HG02981 (cell line): ENCODE results near the gene RASGRF1.
"Not testable (repeated sequence)": the region's sequence is repeated elsewhere in the genome, so short reads cannot be mapped to it uniquely, and the experiment has no call there.

Experiments used
- ATAC-seq: cut with Tn5 transposase; IDR thresholded peaks from one replicate; pipeline ENCODE4 v1.9.1; 2021; ENCODE audit warnings: mild to moderate bottlenecking, moderate library complexity; ENCODE audit not compliant: unreplicated experiment

RASGRF1 gene

DNA sequence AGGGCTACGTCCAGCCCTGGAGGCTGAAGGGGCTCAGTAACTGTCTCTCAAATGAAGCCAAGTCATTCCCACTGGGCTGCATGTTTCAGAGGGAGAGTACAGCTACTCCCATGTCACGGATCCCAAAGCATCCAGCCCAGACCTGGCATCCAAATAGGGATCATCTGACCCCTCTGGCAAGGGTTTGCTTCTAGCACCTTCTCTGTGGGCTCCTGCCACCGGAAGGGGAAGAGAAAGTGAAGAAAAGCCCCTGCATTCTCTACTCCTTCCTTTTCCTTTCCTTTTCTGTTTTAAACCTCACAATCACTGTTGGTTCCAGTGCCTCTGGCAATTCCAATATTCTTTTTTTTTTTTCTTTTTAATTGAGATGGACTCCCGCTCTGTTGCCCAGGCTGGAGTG is 81.2 kb downstream of the RASGRF1 start:
- ATAC-seq: no peak

DNA sequence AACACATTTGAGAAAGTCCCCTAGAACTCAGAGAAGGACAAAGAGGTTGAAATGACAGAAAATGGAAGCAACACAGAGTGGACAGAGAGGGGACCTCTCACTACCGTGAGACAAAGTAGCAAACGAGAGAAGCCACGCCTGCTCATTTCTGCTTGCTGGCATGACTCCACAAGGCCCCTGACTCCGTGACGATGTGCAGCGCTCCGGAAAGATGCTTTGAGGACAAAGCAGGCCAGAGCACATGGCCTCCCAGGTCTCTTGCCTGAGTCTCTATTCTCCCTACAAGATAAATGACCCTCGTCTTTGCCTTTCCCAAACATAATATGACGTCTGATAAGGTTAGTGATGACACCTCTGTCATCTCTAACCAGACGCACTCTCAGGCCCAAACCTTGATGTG is 81.9 kb downstream of the RASGRF1 start:
- no peak for ATAC-seq

DNA sequence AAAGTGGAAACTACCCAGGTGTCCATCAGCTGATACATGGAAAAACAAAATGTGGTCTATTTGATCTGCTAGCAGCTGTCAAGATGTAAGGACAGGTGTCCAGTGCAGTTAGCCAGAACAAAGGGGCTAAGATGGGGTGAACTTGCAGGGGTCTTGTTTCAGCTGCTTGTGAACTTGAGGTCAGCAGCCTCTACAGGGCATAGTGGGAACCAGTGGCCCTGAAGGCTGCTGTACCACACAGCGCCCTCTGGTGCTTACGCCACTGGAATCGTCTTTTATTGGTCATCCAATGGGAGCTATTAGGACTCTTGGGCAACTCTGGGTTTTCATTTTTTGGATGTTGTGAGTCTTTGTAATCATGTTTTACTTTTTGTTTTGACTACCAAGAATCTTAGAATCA is 83.5 kb downstream of the RASGRF1 start:
- ATAC-seq: no peak

DNA sequence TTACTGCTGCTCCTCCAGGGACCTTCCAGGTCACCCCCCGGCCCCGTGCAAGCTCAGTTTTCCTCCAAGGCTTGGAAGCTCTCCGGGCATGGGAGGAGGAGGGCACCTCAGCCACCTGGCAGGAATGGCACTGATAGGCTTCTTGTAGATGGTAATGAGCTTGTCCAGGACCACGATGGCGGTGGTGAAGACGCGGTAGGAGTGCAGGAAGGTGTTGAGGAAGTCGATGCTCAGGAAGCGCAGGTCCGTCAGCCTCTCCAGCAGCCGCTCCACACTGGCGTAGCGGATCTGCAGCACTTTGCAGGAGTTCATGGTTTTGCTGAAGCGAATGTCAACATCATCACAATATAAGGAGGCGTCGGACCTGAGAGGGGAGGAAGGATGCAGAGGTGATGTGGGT is 84.5 kb downstream of the RASGRF1 start:
- no peak for ATAC-seq

DNA sequence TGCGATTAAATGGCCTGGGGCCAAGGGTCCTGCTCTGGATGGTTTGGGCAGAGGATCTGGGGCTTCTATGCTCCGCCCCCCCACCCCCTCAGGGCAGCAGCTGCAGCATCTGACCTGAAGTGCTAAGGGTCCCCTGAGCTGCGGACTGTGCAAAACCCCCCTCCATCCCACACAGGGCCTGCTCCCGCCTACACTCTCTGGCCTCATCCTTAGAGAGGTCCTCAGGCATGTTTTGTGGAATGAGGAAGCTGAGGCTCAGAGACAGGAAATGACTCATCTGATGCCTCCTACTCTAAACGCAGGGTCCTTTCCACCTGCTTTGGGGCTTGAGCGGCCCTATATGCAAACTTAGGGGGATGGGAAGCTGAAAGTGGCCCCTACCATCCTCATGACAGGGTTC is 86.2 kb downstream of the RASGRF1 start:
- ATAC-seq: peak; percentile 83

DNA sequence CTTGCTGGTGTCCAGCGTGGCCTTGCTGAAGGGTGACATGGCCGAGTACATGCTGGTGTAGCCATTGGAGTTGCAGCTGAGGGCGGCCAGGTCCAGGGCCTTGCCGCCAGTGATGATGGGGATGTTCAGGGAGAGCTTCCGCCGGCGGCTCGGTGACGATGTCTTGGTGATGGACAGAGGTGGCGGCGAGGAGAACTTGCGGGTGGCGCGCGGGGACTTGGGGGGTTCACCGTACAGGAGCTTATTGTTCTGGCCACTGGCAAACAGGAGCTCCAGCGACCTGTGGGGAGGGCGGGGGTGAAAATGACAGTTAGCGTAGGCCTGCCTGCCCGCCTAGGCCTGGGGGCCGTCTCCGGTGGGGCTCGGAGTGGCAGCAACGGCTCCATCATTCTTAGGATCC is 86.7 kb downstream of the RASGRF1 start:
- ATAC-seq: no peak

DNA sequence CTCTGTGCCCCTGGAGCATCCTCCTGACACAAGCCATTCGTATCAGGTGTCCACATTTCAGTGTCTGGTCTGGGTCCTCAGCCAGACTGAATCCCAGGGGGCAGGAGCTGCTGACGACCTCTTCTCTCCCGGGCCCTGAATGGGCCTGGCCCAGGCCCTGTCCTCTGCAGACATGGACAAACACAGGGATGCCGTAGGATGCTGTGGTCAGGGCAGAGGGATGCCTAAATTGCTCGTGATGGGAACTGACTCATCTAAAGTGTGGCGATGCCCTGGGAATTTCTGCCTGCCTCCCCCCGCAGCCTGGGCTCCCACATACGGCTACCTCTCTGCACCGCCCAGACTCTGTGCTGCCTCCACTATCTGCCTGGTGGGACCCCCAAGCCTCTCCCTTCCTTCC is 87.3 kb downstream of the RASGRF1 start:
- ATAC-seq: no peak

DNA sequence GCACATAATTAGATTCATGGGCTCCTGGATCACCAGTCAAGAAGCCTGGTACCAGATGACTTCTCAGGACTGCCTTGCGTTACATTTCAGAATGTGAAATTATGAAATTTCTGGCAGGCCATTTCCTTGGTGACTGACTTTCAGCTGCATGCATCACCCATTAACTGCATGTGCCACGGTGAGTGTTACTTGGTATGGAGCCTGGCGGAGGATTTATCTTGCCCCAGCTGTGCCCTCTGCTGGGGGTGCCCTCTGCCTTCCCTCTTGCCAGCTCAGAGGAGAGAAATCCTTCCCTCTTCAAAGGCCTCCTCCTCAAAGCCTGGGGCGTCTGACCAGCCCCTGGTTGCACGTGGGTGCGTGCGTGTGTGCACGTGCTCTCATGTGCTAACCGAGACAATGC is 88.0 kb downstream of the RASGRF1 start:
- ATAC-seq: no peak

DNA sequence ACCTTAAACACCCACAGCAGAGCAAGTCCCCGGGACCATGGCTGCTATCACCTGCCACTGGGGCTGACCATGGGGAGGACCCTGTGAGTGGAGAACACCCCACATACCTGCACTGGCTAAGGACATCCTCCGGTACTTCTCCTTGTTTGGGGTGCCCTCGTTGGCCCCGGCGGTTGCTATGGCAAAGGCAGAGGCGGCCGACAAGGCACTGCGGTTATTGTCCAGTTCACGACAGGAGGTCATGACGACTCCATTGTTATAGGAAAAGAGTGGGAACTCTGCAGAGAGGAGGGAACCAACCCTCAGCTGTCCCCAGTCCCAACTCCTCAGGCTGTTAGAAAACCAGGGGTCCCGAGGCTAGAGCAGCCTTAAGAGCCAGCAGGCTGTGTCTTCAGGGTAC is 90.9 kb downstream of the RASGRF1 start:
- ATAC-seq: no peak

DNA sequence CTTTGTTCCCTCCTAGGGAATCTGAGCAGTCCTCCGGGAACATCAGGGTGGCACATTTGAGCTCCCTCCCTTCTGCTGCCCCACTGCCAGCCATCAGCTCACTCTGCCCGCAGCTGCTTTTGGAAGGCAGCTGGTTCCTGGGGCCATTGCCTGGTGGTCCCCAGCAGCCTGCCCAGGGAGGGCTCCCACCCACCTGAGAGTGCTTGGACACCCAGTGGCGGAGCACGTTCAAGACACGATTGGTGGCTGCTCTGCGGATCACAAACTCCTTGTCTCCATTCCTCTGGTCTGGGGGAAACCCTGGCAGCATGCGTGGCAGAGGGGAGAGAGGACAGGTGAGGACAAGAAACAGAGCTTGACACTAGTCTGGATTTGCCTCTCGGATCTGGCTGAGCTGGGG is 92.1 kb downstream of the RASGRF1 start:
- no peak for ATAC-seq

DNA sequence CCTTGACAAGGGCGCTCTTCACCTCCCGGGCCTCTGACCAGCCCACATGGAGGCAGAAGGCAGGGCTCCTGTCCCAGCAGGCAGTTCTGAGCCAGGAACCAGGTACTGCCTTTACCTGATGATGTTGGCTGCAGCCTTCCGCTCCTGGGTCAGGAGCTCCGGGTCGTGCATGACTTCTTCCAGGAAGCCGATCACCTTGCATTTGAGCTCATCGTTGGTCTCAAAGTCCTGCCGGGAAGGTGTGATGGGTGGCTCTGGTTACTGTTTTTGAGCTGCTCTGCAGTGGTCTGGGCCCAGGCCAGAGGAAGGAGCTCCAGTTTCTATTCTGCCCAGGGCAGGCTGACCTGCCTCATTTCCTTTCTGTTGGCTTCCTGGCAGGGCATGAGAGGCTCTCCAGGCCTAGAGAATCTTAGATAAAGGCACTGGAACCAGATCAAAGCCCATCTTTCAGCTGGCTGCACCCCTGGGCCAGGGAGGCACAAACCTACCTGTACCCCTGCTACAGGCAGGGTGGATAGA is 92.5 kb downstream of the RASGRF1 start:
- no peak for ATAC-seq

DNA sequence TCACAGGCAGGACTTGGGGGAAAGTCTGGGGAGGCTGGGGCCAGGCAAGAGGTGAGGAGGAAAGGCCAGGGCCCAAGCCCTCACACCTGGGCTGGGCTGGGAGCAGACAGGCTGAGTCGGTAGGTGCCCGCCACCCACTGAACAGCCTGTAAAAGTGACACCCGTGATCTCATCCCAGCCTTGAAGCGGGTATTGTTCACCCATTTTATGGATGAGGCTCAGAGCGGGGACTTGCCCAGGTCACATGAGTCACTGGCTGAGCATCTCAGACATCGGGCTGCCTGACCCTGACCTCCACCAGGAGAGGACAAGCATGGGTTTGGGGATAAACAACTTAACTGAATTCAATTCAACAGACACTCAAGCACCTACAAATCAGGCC is 93.7 kb downstream of the RASGRF1 start:
- no peak for ATAC-seq

DNA sequence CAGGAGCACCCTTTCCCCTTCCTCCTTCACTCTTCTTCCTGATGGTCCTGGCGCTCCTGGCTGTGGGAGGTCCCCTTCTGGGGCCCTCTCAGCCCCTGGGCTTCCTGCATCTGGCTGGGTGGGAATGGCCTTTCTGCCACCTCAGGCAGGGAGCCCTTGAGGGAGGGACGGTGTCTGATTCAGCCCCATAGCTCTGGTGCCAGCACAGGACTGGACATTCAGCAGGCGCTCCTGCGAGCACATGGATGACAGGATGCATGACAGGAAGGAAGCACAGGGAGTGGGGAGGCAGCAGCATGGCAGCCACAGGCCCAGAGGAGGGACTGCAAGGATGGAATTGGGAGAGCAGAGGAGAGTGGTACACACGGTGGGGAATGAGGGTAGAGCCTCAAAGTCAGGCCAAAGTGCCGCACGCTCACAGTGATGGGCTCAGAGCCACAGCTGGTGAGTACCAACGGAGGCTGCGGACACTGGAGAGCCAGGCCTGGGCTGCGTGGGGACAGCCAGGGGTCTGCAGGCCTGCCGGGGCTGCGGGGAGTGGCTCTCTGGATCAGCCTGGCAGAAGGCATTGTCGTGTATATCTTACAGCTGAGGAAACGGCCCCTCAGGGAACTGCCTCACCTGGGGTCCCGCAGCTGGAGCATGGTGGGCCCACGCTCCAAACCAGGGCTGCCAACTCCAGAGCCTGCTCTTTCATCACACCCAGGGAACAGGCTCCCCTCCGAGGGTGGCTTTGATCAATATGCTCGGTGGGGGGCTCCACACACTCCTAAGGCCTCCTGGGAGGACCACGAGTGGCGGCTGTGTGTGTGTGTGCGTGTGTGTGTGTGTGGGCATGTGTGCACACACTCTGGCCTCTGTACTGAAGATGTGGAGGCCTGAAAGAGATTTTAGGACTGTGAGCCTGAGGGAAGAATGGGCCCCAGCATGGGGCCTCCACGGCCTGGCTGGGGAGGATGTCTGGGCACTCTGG is 94.4 kb downstream of the RASGRF1 start:
- no peak for ATAC-seq

DNA sequence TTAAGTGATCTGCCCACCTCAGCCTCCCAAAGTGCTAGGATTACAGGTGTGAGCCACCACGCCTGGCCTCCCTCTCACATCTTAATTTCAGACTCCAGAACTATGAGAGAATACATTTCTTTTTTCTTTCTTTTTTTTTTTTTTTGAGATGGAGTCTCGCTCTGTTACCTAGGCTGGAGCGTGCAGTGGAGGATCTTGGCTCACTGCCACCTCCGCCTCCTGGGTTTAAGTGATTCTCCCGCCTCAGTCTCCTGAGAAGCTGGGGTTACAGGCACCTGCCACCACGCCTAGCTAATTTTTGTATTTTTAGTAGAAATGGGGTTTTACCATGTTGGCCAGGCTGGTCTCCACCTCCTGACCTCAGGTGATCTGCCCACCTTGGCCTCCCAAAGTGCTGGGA is 95.4 kb downstream of the RASGRF1 start:
- not testable (repeated sequence) for ATAC-seq

DNA sequence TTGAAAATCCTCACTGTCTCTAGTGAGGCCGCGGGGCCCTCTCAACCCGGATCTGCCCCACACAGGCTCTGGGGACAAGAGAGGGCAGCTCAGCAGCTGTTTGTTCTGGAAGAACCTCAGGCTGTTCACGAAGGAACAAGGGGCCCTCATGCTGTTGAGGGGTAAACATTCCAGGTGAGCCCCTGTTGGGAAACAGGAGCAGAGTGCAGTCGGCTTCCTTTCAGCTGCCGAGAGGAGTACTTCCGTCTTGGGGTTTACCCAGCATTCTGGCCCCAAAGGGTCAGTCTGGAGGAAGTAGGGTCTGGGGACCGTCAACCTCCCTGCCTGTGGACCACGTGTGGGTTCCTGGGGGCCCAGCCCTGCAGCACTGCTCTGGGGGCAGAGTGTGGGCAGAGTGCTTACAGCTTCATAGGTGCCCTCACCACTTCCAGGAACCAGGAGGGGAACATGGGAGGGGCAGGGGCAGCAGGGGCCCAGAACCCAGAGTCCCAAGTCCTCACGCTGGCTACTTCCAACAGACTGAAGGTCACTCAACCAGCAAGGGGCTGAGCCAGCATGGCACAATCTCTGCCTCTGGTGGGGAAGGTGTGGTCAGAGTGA is 96.5 kb downstream of the RASGRF1 start:
- no peak for ATAC-seq

DNA sequence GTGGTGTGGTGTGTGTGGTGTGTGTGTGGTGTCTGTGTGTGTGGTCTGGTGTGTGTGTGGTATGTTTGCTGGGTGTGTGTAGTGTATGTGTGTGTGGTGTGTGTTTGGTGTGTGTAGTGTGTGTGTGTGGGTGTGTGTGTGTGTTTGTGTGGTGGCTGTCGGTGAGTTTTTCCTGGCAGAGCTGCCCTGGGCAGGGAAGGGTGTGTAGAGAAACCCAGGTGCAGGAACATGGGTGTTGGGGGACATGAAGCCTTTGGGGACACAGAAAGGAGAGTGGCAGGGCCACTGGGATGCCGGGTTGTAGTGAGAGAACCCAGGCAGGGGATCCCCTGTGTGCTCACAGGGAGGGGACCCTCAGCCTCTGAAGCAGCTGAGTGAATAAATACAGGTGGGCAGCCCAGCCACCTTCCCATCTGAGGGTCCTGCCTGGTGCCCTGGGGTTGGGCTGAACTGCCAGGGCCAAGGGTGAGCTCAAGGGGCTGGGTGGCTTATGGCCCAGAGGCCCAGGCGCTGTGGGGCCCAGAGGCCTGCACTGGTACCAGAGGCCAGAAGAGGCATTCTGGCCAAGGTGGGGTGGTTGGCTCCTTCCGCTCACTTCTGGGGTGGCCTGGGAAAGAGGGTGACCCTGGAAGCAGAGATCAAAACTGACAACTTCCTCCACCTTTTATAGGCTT is 97.2 kb downstream of the RASGRF1 start:
- ATAC-seq: no peak

DNA sequence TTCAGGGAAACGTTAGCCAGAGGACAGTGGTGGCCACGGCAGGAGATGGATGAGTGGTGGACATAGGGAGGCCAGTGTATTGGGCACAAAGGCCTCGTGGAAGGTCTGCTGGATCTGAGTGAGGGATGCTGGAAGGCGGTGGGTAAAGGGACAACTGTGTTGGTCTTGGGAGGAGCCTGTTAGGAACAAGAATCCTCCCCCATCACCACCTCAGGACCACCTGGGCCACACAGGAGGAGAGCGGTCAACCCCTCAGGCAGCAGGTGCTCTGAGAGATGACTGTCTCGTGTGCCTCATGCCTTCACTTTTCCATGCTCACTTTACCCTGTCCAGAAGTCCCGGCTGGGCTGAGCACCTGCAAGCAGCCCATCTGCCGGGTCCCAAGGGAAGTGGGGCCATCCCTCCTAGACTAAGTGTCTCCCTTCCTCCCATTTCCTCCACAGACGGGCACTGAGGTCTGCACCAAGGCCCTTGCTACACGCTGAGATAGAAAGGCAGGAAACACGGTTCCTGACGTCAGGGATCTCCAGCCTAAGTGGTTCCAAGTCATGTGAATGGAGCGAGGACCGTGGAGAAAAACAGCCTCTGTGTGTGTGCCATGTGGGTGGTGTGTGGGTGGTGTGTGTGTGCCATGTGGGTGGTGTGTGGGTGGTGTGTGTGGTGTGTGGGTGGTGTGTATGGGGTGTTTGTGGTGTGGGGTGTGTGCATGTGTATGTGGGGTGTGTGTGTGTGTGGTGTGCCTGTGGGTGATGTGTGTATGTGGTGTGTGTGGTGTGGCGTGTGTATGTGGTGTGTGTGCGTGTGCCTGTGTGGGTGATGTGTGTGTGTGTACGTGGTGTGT is 97.9 kb downstream of the RASGRF1 start:
- ATAC-seq: no peak

DNA sequence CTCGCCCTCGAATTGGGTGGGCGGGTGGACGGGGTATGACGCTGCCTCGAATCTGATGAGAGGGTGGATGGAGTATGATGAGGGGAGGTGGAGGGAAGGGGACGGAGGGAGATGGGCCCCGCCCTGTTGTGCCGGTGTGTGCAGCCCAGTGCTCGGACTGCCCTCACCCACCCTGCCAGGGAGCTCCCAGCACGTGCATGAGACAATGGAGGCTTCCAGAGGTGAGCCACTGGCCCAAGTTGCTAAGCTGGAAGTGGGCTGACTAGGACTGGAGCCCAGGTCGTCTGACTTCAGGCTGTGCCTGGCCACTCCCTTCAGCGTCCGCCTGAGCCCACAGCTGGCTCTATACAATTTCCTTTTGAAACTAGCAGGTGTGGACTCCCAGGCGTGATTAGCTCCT is 98.7 kb downstream of the RASGRF1 start:
- ATAC-seq: no peak

DNA sequence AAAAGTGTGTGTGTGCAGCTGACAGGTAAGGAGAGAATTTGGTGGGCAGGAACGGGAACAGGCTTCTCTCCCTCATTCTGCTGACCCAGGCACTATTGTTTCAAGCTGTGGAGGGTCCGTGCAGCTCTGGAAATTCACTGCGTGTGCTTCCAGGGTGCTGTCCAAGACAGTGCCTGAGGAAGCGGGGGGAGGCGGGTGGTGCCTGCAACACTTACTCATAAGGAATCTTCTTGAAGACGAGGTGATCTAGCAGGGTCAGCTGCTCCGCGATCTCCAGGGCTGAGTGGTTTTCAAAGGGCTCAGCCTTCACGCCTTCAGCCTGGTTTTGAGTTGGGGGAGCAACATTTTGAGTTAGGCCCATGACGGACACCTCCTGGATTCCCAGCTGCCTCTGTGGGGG is 99.1 kb downstream of the RASGRF1 start:
- no peak for ATAC-seq

DNA sequence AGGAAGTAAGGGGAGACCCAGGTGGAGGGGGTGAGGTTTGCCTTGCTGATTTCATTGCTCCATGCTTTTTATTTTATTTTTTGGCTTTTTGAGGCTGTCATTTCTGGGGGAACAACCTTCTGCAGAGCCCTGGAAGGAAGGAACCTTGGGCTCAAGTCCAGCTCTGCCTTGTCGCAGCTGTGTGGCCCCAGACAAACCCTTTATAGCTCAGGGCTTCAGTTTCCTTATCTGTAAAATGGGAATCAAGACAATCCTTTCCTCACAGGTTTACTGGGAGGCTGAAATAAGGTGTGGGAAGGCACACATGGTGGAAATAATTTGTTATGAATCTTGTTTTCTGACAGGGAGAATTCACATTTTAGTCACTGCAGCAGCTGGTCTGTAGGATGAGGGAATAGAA is 100.3 kb downstream of the RASGRF1 start:
- no peak for ATAC-seq

DNA sequence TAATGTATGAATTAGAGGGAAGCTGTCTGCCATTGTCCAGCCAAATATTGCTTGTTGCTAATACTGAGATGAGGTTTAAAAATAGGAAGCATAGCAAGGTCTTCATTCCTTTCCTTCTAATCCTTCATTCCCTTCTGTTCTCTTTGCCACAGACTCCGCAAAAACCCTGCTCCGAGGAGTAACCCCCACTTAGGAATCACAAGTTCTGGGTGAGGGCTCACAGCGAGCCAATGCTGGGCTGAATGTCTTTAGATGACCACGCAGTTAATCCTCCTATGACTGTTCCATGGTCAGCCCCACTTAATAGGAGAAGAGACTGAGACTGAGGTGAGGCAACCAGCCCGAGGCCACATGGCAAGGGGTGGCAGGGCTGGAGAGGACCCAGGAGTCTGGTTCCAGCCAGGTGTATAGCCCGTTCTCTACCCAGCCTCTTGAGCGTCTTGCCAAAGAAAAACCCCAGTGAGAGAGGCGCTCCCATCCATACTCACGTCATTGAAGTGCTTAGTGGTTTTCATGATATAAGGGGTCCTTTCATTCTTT is 100.8 kb downstream of the RASGRF1 start:
- ATAC-seq: no peak
